ENCODE measurements around the gene CKAP2L.

DNA sequence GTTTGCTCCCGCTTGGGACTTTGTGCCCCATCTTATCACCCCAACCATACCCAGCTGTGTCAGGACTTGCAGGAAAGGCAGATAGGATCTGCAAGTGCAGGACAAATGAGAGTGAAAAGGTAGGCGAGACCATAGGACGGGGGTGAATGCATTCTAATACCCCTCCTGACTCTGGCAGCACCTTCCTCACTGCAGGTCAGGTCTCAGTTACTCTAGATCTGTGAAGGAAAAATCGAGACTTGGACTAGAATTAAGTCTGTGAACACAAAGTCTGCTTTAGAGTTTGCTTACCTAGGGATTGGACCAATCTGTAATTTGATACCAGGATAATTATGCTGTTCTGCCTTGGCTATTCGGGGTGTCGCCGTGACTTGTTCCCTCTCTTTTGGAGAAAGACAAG lies 23.9 kb downstream of the CKAP2L start:
- no peak for TF ChIP-seq POLR2A (IDR thresholded peaks at IDR 0.05)
- TF ChIP-seq, protein P1, sequence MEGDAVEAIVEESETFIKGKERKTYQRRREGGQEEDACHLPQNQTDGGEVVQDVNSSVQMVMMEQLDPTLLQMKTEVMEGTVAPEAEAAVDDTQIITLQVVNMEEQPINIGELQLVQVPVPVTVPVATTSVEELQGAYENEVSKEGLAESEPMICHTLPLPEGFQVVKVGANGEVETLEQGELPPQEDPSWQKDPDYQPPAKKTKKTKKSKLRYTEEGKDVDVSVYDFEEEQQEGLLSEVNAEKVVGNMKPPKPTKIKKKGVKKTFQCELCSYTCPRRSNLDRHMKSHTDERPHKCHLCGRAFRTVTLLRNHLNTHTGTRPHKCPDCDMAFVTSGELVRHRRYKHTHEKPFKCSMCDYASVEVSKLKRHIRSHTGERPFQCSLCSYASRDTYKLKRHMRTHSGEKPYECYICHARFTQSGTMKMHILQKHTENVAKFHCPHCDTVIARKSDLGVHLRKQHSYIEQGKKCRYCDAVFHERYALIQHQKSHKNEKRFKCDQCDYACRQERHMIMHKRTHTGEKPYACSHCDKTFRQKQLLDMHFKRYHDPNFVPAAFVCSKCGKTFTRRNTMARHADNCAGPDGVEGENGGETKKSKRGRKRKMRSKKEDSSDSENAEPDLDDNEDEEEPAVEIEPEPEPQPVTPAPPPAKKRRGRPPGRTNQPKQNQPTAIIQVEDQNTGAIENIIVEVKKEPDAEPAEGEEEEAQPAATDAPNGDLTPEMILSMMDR (IDR thresholded peaks at IDR 0.05) = no peak
- no peak for TF ChIP-seq POLR2AphosphoS5 (IDR thresholded peaks at IDR 0.05)
- no peak for TF ChIP-seq EP300 (IDR thresholded peaks at IDR 0.05; ENCODE audit: low read depth)
